AG04450 (cell line): ENCODE data around the gene STOML1. TPM values are rescaled to one million over a fixed set of nuclear protein-coding genes. Genes with fewer than 3 reads are reported as not detected.

Experiments used
- CTCF ChIA-PET: fragments of 300-600, 350-600 bp; formaldehyde crosslinking; extraction: SDS; loops from one replicate; lab custom pipeline; 2022; ENCODE audit warnings: antibody characterized with exemption, inconsistent platforms; lab: Charles Lee
- POLR2A ChIA-PET: fragments of 350-600 bp; formaldehyde crosslinking; extraction: SDS; loops from one replicate; lab custom pipeline; 2021; ENCODE audit warnings: antibody characterized with exemption, inconsistent platforms; lab: Yijun Ruan, JAX
- DNase-seq: peaks from one replicate; pipeline ENCODE4 v3.0.0-alpha.2; 2011; ENCODE audit warnings: low read depth, low spot score
- H3K27ac ChIP-seq: one replicate; pipeline ENCODE4 v1.5.1; 2012; ENCODE audit warnings: low read depth, low read length, control low read depth
- H3K27me3 ChIP-seq: one replicate; pipeline ENCODE4 v1.6.0; 2012; ENCODE audit warnings: low read length; ENCODE audit not compliant: control insufficient read depth, insufficient read depth
- H3K4me3 ChIP-seq: 2 replicates; pipeline ENCODE4 v1.5.1; 2011; ENCODE audit warnings: mild to moderate bottlenecking, low read depth, low read length, control low read depth
- H3K9me3 ChIP-seq: 2 replicates; pipeline ENCODE4 v1.5.1; 2012; ENCODE audit warnings: low read length; ENCODE audit not compliant: control insufficient read depth, insufficient read depth
- polyA plus RNA-seq: library from polyadenylated mRNA; depleted of rRNA; stranded (reverse); fragments of >200 nt; gene quantifications from 2 replicates; pipeline ENCODE4 v1.2.3, GENCODE V29; 2011
- TF ChIP-seq, protein P1 (sequence below): IDR thresholded peaks from 2 replicates; pipeline ENCODE4 v1.5.1; 2011; ENCODE audit warnings: low read depth, low read length, control low read depth, inconsistent platforms

Gene STOML1
- polyA plus RNA-seq, 1 experiment: 7.3 TPM

DNA sequence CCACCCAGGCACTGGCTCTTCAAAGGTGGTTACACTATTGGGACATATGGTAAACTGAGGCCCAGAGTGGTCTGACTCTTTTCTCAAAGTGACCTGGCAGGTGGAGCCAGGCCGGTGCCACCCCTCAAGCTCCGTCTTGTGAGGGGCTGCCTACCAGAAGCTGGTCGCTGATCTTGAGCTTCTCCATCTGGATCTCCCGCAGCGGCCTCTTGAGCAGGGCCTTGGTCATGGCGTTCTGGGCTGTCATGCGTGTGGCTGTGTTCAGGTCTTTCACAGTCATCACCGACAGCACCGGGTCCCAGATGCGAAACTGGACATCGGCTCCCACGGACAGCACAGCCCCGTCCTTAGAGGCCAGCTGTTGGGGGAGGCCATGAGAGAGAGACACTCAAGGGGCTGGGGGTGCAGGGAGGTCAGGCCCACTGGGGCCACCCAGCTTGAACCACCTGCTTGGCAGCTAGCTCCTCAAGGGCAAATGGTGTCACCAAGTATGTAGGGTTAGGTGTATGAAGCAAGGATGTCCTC, 3.6 kb downstream of the STOML1 start:
- Histone ChIP-seq H3K4me3 (no peak overlapping the region), H3K27me3 (no peaks in the 10 kb centered on the region), H3K27ac (peak overlapping the region; percentile 66), H3K9me3 (no peaks in the 10 kb centered on the region)
- TF ChIP-seq, protein P1, sequence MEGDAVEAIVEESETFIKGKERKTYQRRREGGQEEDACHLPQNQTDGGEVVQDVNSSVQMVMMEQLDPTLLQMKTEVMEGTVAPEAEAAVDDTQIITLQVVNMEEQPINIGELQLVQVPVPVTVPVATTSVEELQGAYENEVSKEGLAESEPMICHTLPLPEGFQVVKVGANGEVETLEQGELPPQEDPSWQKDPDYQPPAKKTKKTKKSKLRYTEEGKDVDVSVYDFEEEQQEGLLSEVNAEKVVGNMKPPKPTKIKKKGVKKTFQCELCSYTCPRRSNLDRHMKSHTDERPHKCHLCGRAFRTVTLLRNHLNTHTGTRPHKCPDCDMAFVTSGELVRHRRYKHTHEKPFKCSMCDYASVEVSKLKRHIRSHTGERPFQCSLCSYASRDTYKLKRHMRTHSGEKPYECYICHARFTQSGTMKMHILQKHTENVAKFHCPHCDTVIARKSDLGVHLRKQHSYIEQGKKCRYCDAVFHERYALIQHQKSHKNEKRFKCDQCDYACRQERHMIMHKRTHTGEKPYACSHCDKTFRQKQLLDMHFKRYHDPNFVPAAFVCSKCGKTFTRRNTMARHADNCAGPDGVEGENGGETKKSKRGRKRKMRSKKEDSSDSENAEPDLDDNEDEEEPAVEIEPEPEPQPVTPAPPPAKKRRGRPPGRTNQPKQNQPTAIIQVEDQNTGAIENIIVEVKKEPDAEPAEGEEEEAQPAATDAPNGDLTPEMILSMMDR: no peak
- CTCF ChIA-PET: interaction anchor here (0.8 to 6.5 kb wide), 3 partner anchors 15 to 319 kb away, joined by 4 to 32 read pairs (median 5); no protein-coding TSS in a partner anchor
- POLR2A ChIA-PET: no interaction called here
- no peak for DNase-seq

DNA sequence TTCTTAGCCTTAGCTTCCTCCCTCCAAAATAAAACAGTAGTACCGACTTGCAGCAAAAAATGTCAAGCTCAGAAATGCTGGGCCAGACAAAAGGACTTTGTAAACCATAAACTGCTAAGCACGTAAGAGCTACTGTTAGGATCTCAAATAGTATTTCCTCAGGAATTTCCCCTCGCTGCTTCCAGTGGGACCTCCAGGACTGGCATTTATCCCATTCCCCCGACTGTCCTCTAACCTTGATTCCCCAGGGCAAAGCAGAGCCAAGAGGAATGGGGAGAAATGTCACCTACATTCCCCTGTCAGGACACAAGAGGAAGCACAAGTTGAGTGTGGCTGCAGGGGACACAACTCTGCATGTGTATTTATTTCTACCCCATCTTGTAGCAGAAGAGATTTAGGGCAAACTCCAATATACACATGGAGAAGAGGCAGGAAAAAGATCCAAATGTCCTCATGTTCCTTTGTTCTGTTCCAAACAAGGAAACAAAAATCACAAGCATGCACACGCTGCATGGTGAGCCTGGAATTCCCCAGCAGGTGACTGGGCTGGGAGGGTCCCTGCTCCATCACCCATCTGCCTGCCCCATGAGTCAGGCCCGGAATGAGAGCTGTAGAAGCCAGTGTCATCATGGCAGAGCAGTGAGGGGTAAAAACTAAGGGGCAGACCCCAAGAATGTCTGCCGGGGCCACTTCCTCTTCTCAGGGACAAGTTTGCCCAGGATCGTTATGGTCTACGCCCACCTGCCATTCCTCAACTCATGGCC, 4.2 kb downstream of the STOML1 start:
- Histone ChIP-seq H3K9me3 (no peaks in the 10 kb centered on the region), H3K27me3 (no peaks in the 10 kb centered on the region), H3K4me3 (no peak overlapping the region), H3K27ac (peak overlapping the region; percentile 21)
- ChIA-PET CTCF (interaction anchor here (0.8 to 6.5 kb wide), 4 partner anchors 15 to 320 kb away, joined by 3 to 32 read pairs (median 4); no protein-coding TSS in a partner anchor), POLR2A (no interaction called here)
- DNase-seq: no peak
- TF ChIP-seq, protein P1: no peak

DNA sequence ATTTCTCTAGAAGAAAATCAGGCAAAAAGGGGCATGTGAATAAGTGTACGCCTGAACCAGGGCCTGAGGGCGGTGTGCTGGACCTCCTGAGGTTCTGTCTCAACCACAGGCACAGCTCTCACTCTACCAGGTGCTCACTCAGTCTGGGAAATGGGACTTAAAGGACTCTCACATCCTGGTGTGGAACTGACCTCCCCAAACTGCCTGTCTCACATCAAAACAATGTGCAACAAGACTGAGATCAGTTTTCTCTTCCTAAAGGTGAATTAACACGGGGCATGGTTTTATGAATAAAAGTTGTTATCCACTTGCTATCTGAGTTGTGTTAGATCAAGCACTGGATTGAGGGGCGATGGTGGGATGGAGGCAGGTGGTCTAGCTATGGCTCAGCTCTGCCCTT, 4.8 kb downstream of the STOML1 start:
- Histone ChIP-seq H3K27me3 (no peaks in the 10 kb centered on the region), H3K9me3 (no peaks in the 10 kb centered on the region), H3K4me3 (no peak overlapping the region), H3K27ac (no peak overlapping the region)
- ChIA-PET CTCF (interaction anchor here (1.1 to 6.5 kb wide), 3 partner anchors 14 to 50 kb away, joined by 3 to 32 read pairs (median 7); no protein-coding TSS in a partner anchor), POLR2A (no interaction called here)
- DNase-seq: no peak
- TF ChIP-seq, protein P1: no peak

DNA sequence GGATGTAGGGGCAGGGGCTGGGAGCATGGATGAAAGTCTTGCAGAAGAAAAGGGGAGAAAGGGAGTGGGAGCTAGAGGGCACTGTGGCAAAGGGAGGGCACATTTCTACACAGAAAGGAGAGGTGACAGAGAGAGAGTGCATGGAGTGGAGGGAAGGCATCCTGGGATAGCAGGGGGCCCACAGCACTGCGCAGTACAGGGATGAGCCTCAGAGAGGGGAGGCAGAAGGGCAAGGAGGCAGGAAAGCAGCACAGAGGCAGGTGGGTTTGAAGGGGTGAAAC, 5.4 kb downstream of the STOML1 start:
- Histone ChIP-seq H3K4me3 (no peak overlapping the region), H3K9me3 (no peaks in the 10 kb centered on the region), H3K27me3 (no peaks in the 10 kb centered on the region), H3K27ac (no peak overlapping the region)
- DNase-seq: no peak
- ChIA-PET POLR2A (no interaction called here), CTCF (interaction anchor here (2.6 to 6.5 kb wide), 2 partner anchors 13 to 50 kb away, joined by 7 to 32 read pairs; no protein-coding TSS in a partner anchor)
- TF ChIP-seq, protein P1: no peak
